ENCODE measurements around the gene IER5L.

- TF ChIP-seq CTCF (IDR thresholded peaks at IDR 0.05; ENCODE audit: borderline replicate concordance, extremely low read depth, low read length, poor library complexity, severe bottlenecking) (no peak), EZH2 (IDR thresholded peaks at IDR 0.05; ENCODE audit: borderline replicate concordance, low read depth, low read length, severe bottlenecking) (no peak)
Measured at GRCh38 chr9:129130791-129131190, 47.3 kb downstream of the IER5L start.

All from DND-41 (cell line).